Epithelial cell of esophagus (primary cell): Measurements from ENCODE around the gene LPP.

Source experiments
- DNase-seq: peaks from one replicate; pipeline ENCODE4 v3.0.0; 2010; ENCODE audit warnings: low read depth
- H3K4me3 ChIP-seq: 2 replicates; pipeline ENCODE4 v1.5.1; 2011; ENCODE audit warnings: mild to moderate bottlenecking, low read length, control low read depth
- CTCF ChIP-seq: IDR thresholded peaks from 2 replicates; pipeline ENCODE4 v1.5.1; 2011; ENCODE audit warnings: low read depth, mild to moderate bottlenecking, low read length, control low read depth, inconsistent platforms; ENCODE audit not compliant: insufficient read depth; ENCODE audit errors: missing control alignments

LPP gene

GRCh38 chr3:188154014-188154808 lies at the start of gene LPP:
Gene LPP, plus strand, starts transcription at chr3:188154157. Its CDS starts 251,964 bp downstream, at chr3:188406121.
- H3K4me3 ChIP-seq, result peak within 1 kb of the TSS; percentile 85
- no peak for TF ChIP-seq CTCF
- peak; percentile 61 for DNase-seq

- no peak for TF ChIP-seq CTCF
Measured at GRCh38 chr3:188106006-188106405, 48.0 kb upstream of the LPP start.

GRCh38 chr3:188106454-188106853 lies 47.5 kb upstream of the LPP start:
- H3K4me3 ChIP-seq, result no peak overlapping the region
- TF ChIP-seq CTCF, result no peak
- no peak for DNase-seq

More at GRCh38 chr3:188106006-188106405, 48.0 kb upstream of the LPP start:
- no peak overlapping the region for H3K4me3 ChIP-seq
- DNase-seq, result no peak

- H3K4me3 ChIP-seq, result no peak overlapping the region
- no peak for DNase-seq
- TF ChIP-seq CTCF, result no peak
Measured at GRCh38 chr3:188106887-188107830, 46.8 kb upstream of the LPP start.

- DNase-seq, result no peak
- no peak for TF ChIP-seq CTCF
- H3K4me3 ChIP-seq, result no peak overlapping the region
Measured at GRCh38 chr3:188108703-188109412, 45.1 kb upstream of the LPP start.

- no peak overlapping the region for H3K4me3 ChIP-seq
- no peak for DNase-seq
- no peak for TF ChIP-seq CTCF
Measured at GRCh38 chr3:188111002-188111584, 42.9 kb upstream of the LPP start.
